GM21717 (cell line): ENCODE results near the gene PTPRR.
A peak's percentile ranks its signal among the peaks of the same experiment; 100 is the strongest.

ENCODE experiments used
- ATAC-seq: cut with Tn5 transposase; IDR thresholded peaks from one replicate; pipeline ENCODE4 v1.9.1; 2021; ENCODE audit warnings: mild to moderate bottlenecking, moderate library complexity; ENCODE audit not compliant: unreplicated experiment

The PTPRR gene

DNA sequence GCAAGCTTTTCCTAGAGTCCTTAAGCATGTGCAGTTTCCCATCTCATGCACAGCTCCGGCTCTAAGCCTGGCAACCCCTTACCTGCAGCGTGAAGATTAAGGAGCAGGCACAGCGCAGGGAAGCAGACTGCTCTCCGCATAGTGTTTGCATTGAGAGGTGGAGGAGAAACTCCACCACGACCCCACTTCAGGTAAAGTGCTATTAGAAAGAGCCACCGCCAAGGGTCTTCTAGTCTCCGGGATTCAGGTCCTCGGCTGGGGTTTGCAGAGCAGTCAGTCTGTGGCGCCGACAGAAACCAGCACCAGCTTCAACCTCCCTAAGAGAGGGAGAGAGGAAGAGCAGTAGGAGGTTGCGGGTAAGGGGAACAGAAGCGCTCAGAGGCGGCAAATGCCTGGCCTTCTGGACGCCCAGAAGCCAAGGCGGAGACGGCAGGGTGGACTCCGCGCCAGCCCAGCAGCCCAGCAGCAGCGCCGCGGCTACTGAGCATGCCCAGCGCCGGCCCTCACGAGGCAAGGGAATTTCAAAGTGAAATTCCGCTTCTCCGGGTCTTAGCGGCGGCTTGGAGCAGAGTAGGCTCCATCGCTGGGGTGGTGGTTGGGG, at the start of gene PTPRR:
PTPRR (minus strand) TSS at position 488 of the 601 bp plus-strand sequence; CDS start at position 140, 348 bp downstream.
- no peak for ATAC-seq

DNA sequence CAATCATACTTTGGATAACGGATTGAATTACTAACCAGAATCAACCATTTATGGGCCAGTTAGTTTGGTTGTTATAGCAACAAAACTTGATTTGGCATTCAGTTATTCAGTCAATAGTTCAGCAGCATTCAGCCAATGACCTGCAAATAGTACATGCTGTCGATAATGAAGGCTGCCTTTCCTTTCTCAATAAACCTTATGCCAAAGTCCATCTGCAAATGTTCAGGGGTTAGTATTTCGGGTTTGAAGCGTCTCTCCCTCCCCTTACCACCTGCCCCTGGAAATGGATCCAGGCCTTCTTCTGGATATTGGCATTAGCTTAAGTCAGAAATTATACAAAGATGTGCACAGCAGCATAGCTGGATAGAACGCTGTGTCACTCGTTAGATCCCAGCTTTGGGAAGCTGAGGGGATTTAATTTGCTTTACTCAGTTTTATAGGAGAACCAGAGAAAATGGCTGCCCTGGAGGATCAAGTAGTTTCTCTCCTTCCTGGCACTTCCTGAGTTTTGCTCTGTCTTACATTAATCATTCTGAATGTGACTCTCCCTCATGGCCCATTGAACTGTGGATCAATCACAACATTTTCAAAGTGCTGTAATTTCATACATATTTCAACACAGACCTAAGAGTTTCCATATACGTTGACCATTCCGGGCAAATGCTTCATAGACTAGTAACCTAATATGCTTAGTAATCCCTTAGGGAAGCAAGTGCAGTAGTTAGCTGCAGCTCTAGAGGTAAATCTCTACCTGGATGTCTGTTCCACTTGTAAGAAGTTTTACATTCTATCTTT, 46.7 kb upstream of the PTPRR start:
- ATAC-seq, result no peak

- no peak for ATAC-seq
Measured at GRCh38 chr12:70966046-70966445, 45.5 kb upstream of the PTPRR start.

- ATAC-seq, result no peak
Measured at GRCh38 chr12:70964867-70965510, 44.5 kb upstream of the PTPRR start.

- no peak for ATAC-seq
Measured at GRCh38 chr12:70963081-70963660, 42.6 kb upstream of the PTPRR start.

GRCh38 chr12:70962226-70962794, 41.8 kb upstream of the PTPRR start:
- peak; percentile 68 for ATAC-seq

GRCh38 chr12:70960484-70960883, 39.9 kb upstream of the PTPRR start:
- no peak for ATAC-seq

- ATAC-seq, result no peak
Measured at GRCh38 chr12:70955415-70955814, 34.9 kb upstream of the PTPRR start.

- ATAC-seq, result no peak
Measured at GRCh38 chr12:70950451-70950850, 29.9 kb upstream of the PTPRR start.

GRCh38 chr12:70948976-70949336, 28.4 kb upstream of the PTPRR start:
- ATAC-seq, result no peak

GRCh38 chr12:70948236-70948975, 27.9 kb upstream of the PTPRR start:
- ATAC-seq, result no peak

DNA sequence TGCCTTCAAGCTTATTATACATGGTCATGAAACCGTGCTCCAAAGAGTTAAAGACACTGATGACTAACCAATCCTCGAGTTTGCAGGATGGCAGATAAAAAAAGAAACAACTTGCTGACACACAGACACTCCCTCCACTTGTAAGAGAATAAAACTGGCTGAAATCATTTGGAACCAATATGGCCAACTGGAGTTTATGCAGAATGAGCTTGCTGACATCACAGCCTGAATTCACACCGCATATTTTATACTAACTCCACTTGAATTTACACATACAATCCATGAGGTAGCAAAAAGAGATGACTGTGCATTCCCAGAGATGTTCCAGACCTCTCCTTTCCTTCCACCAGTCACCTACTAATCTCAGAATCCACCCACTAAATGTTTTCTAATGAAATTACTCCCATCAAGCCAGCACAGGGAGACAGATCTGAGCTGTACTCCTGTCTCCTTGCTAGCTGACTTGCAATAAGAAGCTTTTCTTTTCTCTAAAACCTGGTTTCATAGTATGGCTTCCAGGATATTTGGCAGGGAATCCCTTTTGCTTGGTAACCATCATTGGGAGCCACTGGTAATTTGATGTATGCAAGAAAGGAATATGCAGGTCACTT, 15.8 kb upstream of the PTPRR start:
- ATAC-seq, result no peak

GRCh38 chr12:70933133-70933532, 12.6 kb upstream of the PTPRR start:
- no peak for ATAC-seq

- no peak for ATAC-seq
Measured at GRCh38 chr12:70929029-70929428, 8.5 kb upstream of the PTPRR start.

DNA sequence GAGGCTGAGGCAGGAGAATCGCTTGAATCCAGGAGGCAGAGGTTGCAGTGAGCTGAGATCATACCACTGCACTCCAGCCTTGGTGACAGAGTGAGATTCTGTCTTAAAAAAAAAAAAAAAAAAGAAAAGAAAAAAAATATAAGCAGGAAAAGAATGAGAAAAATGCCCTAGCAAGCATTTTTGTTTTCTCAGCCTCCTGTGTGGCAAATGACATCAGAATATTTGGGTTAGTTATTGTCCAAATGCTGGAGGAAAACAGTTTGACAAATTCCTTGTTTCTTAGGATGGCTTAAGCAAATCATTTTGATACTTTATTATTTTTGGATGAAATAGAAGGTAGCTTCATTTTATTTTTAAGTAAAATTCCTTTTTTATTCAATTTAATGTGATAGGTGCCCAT, 7.5 kb upstream of the PTPRR start:
- no peak for ATAC-seq

DNA sequence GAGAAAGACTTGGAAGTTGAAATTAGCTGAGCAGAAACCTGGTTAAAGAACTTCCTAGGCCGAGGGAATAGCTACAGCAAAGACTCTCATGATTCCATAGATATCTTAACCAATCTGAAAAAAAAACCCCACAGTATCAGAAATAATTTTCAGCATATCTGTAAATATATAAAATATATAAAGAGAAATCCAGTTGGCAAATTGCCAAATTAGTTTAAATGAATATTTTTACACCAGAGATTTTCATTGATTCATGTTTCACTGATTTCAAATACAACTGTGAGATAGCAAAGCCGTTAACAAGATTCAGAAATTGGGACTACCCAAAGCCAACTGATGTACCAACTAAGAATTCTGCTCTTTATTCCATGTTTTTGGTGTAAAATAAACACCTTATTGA, 6.8 kb upstream of the PTPRR start:
- ATAC-seq, result no peak

DNA sequence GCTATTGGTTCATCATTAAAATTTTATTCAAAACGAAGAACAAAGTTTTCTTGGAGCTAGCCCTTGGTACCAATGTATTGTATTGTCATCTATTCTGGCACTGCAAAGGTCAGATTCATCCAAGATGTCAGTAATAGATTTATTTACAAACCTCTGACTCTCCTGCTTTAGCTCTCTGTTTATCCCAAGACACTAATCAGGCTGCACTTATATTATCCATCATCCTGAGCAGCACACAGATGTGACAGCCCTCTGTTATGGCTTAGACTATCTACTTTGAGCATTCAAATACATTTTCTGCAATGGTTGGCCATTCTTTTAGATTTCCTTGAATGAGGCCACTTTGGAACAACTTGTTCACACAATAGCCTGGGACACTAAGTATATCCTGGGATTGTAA, 5.0 kb upstream of the PTPRR start:
- no peak for ATAC-seq

GRCh38 chr12:70920891-70921290, 353 bp upstream of the PTPRR start:
- no peak for ATAC-seq

DNA sequence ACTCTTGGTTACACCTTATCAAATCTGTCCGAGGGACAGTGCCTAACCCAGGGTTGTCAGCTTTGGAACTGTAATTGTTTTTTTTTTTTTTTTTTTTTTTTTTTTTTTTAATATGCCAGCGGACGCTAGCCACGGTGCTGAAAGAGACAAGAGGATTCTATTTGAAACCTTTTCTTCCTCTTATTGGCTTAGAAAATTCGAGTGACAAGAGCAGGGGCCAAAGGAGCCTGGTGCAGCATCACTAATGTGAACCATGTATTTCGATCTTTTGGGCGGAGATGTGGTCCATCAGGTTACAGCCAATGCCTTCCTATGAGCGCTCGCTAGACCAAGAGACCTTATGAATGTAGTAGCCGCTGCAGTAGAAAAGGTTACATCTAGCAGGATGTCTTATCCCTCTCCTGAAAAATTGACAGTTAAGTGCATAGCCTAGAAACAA, 922 bp downstream of the PTPRR start:
- ATAC-seq, result no peak

DNA sequence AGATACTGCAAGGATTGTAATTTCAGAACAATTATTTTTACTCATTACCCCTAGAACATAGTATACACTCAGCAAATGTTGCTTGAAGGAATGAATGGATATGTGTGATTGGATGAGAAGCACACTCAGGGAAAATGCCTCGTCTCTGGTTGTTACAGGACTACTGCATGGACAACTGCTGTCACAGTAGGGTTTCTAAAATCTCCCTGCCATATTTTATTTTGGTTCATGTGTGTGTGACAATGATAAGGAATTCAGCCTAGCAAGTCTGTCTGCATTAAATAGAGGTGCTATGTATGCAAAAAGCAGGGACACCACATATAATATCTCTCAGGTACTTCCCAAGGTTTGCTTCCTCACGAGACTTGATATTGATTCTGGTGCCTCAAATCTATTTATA, 1.4 kb downstream of the PTPRR start:
- no peak for ATAC-seq
